GM18526 (cell line): Measurements from ENCODE around the gene UBE2V1.

Source experiments
- POLR2A ChIP-seq: IDR thresholded peaks from 3 replicates; pipeline ENCODE4 v1.6.1; 2011; ENCODE audit not compliant: insufficient read length; ENCODE audit errors: extremely low read depth

UBE2V1 gene

GRCh38 chr20:50110141-50111047, 2.6 kb downstream of the UBE2V1 start:
- TF ChIP-seq POLR2A = no peak

- TF ChIP-seq POLR2A = no peak
Observed at GRCh38 chr20:50108556-50109235, 4.3 kb downstream of the UBE2V1 start.

DNA sequence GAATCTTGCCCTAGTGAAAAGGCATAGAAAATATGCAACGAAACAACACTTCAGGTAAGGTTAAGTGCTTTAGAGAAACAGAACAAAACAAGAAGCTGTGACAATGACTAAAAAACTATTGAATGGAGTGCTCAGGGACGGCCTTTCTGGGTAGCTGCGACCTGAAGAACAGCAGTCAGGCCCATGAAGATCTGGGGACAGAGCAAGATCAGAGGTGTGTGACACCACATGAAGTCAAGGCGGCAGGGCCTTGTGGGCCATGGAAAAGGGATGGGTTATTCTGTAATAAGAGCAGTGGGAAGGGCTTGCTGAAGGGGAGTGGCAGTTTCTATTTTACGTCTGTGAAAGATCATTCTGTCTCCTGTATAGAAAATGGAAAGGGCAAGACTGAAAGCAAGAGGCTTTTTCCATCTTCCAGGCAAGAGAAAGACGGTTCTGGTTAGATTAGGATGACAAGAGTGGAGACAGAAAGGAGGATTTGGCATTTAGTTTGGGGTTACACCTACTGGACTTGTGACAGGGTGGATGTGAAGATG, 5.1 kb downstream of the UBE2V1 start:
- no peak for TF ChIP-seq POLR2A

DNA sequence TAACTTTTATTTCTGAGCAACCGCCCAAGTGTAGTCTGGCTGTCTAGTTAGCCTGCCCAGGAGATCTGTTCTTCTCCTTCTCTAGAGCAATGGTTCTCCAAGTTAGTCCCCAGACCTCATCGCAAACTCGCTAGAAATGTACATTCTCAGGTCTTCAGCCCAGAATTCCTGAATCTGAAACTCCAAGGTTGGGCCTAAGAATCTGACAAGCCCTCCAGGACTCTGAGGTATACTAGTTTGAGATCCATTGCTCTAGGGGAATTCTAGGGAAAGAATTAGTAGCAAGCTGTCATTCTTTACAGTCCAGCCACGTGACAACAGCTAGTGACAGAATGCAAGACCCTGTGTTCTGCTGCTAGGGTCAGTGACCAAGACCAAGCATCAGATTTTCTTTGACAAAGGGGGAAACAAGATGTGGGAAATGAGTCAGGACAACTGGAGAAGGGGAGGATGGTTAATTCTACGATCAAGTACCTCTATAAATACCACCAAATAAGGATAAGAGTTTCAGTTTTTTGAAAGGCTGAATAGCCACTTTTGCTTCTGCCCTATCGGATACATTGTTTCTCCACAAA, 5.8 kb downstream of the UBE2V1 start:
- TF ChIP-seq POLR2A = no peak

DNA sequence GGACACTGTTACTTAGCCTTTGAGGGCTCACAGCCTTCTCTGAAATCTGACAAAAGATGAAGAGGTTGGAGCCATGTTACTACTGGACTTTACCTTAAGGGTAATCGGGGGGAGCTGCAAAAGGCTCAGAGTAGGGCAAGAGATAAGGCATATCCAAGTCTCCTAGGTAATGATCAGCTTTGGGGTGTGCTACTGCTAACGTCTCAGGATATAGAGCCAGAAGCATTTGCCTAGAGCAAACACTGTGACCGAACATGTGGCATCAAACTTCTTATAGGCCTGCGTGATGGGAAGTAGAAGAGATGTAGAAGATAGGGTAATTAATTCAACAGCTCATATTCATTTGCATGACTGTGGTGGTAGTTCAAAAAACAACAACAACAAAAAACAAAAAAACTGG, 11.1 kb downstream of the UBE2V1 start:
- no peak for TF ChIP-seq POLR2A

DNA sequence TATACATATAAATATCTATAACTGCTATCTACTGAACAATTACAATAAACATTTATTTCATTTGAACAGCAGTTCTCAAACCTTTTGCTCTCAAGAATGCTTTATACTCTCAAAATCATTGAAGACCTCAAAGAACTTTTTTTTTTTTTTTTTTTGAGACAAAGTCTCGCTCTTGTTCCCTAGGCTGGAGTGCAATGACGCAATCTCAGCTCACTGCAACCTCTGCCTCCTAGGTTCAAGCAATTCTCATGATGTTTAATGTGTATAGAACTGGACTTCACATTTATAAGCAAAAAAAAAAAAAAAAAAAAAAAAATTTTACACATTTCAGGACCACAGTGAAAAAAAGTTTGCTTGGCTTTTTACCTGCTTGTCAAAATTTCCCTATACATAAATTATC, 11.7 kb downstream of the UBE2V1 start:
- no peak for TF ChIP-seq POLR2A

- TF ChIP-seq POLR2A = no peak
Observed at GRCh38 chr20:50100552-50100951, 12.4 kb downstream of the UBE2V1 start.

DNA sequence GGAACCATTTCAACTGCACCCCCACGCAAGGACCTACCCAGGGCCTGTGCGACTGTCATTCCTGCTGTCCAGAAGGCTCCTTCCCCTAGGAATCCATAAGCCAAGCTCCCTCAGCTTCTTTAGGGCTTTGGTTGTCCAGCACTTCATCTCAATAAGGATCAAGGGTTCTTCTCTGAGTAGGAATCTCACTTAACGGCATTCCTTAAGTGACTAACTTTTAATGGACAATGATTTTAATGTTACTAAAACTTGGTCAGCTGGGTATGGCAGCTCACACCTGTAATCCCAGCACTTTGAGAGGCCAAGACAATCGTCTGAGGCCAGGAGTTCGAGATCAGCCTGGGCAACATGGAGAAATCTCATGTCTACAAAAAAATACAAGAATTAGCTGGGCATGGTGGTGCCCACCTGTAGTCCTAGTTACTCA, 13.4 kb downstream of the UBE2V1 start:
- no peak for TF ChIP-seq POLR2A

GRCh38 chr20:50099113-50099512, 13.8 kb downstream of the UBE2V1 start:
- TF ChIP-seq POLR2A = no peak

- TF ChIP-seq POLR2A = no peak
Observed at GRCh38 chr20:50098259-50098658, 14.7 kb downstream of the UBE2V1 start.

DNA sequence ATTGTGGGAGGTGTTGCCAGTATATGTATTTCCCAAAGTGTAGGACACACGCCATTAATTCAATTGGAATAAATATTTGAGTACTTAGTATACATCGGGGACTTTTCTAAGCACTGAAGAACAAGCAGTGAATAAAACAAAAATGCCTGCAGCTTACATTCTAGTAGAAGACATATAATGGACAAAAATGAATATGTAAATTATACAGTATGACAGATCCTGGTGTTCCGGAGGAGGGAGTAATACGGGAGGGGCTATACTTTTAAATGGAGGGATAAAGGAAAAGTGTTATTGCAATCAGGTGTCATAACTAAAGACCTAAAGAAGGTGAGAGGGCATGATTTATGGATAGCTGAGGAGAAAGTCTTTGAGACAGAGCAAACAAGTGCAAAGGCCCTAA, 15.1 kb downstream of the UBE2V1 start:
- no peak for TF ChIP-seq POLR2A

- no peak for TF ChIP-seq POLR2A
Observed at GRCh38 chr20:50096237-50096636, 16.7 kb downstream of the UBE2V1 start.

DNA sequence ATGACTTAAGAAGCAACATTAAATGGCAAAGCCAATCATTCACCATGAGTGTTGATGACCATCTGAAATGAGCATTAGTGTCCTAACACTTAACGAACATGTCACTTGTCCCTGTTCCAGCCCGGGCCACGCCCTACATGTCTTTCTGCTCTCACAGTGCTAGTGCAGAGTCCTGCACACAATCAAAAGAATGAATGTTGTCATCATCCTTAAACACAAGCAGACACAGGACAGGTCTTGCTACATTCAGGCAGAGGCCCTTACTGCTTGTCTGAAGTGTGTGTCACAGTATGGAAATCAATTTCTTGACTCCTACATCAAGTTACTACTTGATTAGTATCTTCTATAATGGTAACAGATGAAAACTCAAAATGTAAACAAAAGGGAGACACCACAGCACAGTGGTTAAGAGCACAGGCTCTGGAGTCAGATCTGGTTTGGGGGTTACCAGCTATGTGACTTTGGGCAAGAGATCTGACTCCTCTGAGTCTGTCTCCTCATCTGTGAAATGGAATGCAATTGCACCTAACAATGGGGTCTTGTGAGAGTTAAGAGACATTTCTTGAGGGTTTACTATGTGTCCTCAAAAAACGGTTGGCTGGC, 17.4 kb downstream of the UBE2V1 start:
- no peak for TF ChIP-seq POLR2A

DNA sequence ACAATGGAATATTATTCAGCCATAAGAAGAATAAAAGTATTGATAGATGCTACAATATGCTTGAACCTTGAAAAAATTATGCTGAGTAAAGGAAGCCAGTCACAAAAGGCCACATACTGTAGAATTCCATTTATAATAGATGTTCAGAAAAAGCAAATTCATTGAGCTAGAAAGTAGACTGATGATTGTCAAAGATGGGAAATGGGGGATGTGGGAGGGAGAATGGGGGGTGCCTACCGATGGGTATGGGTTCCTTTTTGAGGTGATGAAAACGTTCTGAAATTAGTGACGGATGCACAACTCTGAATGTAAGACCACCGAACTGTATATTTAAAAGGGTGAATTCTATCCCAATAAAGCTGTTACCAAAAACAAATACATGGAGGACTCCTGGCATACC, 18.4 kb downstream of the UBE2V1 start:
- TF ChIP-seq POLR2A = no peak

DNA sequence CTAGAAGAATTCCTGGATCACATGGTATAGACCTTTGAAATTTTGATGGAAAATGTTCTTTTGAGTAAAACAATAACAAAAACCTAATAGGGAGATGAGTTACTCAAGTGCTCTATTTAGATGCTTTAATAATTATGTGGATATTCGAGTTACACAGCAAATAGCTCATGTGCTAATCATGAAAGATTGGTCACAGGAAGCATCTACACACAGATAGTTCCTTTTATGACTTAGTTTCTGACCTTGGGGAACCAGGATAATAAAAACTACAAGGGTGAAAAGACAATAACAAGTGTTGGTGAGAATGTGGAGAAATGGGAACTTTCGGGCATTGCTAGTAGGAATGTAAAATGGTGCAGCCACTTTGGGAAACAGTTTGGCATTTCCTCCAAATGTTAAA, 19.7 kb downstream of the UBE2V1 start:
- TF ChIP-seq POLR2A = no peak
